HG03378 (cell line): ENCODE data around the gene GALNT18.

ENCODE experiments used
- ATAC-seq: cut with Tn5 transposase; IDR thresholded peaks from one replicate; pipeline ENCODE4 v1.9.1; 2021; ENCODE audit warnings: mild to moderate bottlenecking, moderate library complexity; ENCODE audit not compliant: unreplicated experiment

Gene GALNT18

DNA sequence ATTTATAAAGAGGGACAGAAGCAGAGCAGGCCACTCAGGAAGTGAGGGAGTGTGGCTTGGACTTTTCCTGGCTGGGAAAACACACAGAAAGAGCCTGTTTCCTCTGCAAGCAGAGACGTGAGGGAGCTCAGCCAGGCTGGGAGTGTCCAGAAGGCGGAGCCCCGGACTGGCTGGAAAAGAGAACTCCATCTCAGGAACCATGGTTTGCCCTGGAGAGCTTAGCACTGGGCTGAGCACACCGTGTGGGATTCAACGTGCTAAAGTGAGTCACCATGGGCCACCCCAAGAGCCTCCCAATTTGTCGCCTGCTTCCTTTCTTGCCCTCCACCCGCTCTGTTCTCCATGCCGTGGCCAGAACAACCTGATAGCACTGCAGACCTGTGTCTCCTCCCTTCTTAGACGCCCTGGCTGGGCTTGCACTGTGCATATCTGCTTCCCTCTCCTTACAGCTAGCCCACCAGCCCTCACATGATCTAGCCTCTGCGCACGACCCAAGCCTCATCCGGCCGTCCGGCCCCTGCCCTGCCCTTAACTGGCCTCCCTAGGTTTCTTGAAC lies 51.8 kb downstream of the GALNT18 start:
- no peak for ATAC-seq

DNA sequence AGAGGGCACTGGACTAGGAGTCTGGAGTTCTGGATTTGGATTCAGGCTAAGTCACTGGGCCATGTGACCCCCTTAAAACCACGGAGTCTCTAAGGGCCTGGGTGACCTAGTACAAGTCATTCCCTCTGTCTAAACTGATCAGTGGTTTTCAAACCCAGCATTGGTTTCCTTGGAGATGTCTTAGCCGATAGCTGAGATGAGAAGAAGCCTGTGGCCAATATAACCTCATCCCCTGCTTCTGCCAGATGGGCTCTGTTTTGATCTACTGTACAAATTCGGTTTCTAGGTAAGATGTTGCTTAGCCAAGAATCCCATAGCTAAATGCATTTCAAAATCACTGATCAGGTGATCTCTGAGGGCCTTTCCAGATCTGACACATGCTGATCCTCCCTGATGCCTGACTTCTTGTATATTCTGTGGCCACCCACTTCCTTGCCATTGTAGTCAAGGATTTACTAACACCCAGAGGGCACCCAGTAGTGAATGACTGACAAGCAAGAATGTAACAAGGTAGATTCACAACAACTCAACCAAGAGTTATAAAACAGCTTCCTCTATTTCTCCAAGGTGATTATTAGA lies 53.1 kb downstream of the GALNT18 start:
- ATAC-seq, result no peak

DNA sequence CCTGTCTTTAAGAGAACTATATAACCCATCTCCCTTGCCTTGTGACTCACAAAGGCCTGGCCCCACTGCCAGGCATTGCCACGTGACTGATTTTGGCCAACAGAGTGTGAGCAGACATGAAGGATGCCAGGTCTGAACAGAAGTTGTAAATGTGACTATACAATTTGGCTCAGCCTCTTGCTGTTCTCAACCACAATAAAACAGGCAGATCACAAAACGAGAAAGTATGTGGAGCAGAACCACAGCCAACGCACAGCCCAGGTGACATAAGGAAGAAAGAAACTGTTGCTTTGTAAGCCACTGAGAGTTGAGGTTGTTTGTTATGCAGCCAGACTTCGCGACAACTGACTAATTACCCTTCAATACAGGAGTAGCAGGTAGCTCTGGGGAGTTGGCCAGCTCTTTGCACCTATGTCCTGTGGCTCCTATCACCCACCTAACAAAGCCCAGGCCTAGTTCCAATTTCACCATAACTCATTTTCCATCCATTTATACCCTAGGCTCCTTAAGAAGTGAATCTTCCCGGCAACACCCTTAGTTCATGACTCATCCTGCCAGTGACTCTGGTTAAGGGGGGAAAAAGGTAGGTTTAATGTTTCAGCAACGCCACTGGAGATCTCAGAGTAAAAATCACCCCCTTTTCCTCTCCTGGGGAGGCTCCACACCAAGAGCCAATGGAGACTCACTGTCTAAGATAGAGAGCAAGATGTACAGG lies 53.7 kb downstream of the GALNT18 start:
- ATAC-seq, result no peak

GRCh38 chr11:11565636-11566035 lies 56.2 kb downstream of the GALNT18 start:
- ATAC-seq, result no peak

DNA sequence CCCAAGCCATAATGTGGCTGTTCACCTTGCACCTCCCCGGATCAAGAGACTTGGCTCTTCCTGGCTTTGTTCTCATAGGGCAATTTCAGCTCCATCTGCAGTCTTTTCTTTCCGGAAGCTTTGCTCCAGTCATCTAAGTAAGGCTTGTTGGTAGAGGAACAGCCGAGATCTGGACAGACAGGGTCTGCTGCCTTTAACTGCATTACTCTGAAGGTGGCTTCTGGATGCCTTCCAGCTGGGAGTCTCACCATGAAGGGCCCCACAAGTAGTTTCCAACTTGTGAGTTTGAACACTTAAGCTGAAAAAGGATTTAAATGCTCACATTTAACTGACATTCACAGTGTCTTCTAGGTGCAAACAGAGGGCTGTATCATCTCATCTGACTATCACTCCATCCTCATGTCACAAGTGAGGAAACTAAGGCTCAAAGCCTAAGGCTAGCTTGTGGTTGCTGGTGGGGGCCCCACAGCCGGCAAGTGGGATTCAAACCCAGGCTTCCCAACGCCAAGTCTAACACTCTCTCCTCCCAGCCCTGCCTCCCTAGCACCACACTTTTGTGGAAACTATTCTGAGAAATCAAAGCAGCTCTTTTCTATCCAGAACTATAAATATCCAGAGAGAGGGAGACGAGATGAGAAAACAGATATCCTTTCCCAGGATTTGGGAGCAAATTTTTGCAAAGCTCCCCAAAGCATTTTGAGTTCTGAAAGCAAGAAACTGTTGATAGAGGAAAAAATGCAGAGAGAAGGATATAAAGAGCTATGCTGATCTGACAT lies 58.4 kb downstream of the GALNT18 start:
- ATAC-seq, result no peak

DNA sequence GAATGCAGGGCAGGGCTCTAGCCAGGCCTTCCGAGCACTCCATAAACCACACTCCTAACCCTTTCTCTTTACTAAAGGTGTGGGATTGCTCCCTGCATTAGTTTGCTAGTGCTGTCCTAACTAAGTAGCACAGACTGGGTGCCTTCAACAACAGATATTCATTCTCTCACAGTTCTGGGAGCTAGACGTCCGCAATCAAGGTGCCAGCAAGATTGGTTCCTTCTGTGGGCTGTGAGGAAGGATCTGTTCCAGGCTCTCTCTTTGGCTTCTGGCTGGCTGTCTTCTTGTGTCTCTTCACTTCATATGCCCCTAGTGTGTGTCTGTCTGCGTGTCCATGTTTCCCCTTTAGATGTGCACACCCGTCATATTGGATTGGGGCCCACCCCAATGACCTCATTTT lies 59.8 kb downstream of the GALNT18 start:
- ATAC-seq, result no peak

- no peak for ATAC-seq
Observed at GRCh38 chr11:11558826-11559225, 63.0 kb downstream of the GALNT18 start.

DNA sequence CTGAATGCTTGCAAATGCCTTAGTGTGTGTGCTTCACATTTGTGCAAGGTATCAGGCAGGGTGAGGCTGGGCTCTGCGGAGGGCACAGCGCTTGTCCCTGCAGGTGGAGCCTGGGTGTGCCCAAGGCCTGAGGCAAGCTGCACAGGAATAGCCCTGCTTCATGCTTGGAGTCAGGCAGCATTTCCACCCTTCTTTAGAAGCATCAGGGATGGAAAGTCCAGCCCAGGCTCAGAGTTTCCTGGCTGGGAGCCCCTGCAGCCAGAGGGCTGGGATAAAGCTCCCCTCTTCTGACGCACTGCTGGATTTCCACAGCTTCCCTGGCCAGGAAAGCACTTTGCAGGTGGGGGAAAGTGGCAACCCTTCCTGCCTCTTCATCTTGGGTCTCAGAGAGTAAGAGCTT lies 63.4 kb downstream of the GALNT18 start:
- no peak for ATAC-seq

DNA sequence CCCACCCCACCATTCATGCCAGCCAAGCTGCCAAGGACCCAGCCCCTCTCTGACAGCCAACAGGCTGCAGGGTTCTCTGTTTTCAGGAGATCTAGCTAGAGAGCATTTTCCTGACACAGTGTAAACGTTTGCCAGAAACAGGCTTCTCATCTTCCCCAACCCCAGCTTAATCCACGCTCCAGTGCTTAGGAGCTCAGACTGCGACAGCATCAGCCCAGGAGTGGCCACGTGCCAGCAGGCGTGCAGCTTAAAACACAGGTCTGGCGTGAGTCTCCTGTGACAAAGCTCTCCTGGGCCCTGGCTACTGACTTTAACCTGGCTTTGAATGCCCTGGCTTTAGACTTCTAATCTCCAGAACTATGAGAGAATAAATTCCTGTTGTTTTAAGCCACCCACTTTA lies 66.6 kb downstream of the GALNT18 start:
- no peak for ATAC-seq

- no peak for ATAC-seq
Observed at GRCh38 chr11:11553573-11553972, 68.2 kb downstream of the GALNT18 start.

- no peak for ATAC-seq
Observed at GRCh38 chr11:11552529-11553087, 69.2 kb downstream of the GALNT18 start.

- no peak for ATAC-seq
Observed at GRCh38 chr11:11550534-11550933, 71.3 kb downstream of the GALNT18 start.

DNA sequence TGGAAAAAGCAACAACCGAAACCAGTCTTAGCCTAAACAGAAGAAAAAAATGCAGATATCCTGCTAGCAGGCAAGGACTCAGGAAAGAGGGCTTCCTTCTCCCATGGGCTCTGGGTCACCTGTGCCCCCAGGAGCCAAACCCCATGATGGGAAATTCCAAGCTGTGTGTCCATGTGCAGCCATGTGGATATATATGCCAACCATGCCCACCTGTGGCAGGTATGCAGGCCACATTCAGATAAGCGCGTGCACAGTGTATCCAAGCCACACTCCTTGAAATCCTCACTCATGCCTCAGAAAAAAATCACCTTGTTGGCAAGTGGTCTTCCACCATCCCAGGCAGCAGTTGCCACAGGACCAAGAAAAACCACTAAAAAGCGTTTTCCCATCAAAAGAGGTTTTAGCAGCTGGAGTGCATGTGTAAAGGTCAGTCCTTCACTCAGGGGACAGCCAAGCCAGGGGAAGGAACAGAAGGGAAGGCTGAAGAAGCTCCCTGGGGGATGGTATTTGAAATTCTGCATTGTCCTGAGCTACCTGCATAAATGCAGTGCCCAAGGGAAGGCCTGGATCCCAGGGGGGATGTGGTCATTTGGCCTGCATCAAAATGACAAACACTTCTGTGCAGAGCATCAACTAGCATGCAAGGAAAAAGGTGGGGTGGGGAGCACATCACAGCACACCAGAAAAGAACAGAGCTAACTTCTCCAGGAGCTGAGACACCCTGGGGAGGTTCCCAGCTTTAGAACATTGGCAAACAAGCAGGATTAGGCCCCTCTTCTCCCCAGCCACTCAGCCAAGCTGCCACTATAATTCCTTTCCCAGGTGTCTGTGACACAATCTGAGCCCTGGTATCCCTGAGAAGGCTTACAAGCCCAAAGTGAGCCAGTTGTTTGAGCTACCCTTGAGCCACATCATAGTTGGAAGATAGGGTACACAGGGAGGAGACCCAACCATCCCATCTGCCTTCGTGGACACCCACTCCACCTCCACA lies 76.2 kb downstream of the GALNT18 start:
- ATAC-seq, result no peak

- ATAC-seq, result no peak
Observed at GRCh38 chr11:11543656-11544055, 78.1 kb downstream of the GALNT18 start.

DNA sequence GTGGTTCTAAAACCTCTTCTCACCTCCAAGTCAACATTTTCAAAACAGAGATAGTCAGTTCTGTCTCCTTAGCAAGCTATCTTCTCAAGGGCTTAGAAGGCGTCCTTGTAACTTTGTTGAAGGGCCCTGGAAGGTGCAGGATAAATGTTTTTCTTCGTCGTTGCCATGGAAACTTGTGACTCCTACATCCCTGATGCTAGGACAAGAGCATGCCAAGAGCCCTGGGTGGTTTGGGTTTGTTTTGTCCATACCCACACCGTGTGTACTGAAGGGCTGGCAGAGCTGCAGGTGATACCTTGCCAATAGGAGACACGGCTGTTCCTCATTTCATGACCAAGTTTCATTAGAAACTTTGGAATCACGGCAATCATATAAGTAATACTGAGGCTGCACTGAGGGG lies 81.6 kb downstream of the GALNT18 start:
- ATAC-seq, result no peak

DNA sequence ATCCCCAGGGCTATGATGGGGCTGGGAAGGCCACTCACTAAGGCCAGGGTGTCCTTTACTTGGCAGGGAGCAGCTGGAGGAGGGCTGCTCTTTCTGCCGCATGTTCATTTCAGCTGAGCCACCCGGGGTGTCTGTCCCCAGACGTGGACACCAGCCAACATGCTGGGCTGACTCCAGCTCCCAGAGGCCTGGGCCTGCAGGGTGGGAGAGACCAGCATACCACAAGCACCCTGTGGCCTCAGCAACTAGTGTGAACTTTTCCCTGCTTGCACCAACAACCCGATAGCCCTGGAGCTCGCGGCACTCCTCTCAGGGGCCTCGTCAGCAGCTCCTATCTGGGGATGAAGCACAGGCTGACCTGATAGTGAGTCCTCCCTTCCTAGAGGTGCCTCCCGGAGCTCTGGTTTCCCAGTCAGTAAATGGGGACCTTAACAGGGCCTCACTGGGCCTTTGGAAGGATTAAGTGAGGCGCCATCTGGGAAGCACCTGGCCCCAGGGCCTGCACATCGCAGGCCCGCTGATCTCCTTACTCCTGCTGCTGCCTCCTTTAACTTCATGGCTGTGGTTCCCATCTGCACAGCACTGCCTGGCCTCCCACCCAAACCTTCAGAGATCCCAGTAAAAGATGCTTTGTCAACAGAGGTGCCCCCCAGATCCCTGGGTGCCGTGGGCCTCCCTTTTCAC lies 83.4 kb downstream of the GALNT18 start:
- ATAC-seq, result no peak

DNA sequence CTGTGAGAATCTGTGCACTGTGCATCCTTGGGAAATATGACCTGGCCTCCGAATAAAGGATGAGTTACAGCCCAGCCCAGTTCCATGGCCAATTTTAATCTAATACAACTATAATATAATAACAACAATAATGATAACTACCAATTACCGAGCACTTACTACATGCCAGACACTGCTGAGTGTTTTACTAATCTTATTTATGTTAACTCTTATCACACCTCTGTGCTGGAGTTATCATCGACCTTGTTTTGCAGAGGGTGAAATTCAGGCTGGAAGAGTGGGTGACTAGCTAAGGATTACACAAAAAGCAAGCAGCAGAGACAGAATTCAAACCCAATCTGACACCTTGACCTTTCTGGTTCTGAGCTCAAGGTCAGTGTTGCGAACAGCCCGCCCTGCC lies 83.9 kb downstream of the GALNT18 start:
- ATAC-seq, result no peak

DNA sequence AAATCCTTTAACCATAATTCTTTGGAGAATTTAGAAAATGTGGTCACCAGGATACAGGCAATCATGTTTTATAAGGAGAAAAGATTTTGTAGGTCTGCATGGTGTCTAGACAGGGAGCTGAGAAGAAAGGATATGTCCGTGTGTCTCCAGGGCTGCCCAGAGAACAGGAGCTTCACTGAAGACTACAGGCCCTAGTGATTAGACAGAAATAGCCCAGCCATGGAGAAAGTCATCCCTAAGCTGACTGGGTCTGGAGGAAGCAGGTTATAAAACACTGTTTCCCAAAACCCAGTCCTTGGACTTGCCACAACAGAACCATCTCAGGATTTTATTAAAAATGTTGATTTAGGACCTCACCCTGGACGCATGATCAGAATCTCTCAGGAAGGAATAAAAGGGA lies 84.4 kb downstream of the GALNT18 start:
- no peak for ATAC-seq

DNA sequence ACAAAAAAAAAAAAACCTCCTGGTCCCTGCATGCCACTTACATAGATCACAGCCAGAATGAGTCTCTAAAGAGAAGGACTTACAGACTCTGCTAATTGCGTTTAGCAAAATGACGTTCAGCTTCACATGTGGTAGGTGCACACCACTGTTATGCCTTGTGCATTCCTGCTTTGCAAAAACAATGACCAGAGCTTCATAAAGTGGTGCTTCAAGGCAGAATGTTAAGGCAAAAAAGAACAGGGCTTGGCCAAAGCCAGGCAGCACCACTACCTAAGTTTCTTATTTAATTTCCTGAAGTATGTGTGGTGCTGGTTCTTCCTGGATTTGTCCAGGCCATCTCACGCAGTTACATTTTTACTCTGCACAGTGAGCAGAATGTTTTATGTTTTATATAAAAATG lies 85.2 kb downstream of the GALNT18 start:
- ATAC-seq, result no peak

DNA sequence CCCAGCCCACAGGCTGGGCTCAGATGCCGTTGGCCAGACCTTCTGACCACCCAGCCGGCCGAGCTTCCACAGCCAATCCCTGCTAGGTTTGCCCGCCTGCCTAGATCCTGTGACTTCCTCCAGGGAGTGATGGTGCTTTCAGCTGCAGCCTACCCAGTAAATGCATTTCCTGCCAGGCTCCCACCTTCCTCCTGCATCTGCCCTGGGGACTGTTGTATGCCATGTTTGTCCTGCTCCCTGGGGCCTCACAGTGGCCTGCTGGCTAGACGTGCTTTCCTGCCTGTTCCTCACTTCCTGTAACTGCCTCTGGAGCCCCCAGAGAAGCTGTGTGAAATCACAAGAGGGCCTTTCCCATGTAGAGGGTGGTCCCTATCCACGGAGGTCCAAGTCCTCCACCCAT lies 86.2 kb downstream of the GALNT18 start:
- ATAC-seq, result no peak
